Kidney glomerular epithelial cell (primary cell): Measurements from ENCODE around the gene PPP5C.
A peak's percentile ranks its signal among the peaks of the same experiment; 100 is the strongest.
"Not testable (repeated sequence)": the region's sequence is repeated elsewhere in the genome, so short reads cannot be mapped to it uniquely, and the experiment has no call there.

Experiments
- DNase-seq: peaks from one replicate; lab custom pipeline; 2025; lab: John Stamatoyannopoulos, UW

Gene PPP5C

GRCh38 chr19:46346821-46347571 is at the start of gene PPP5C:
PPP5C (plus strand) TSS chr19:46347087; CDS start chr19:46347097, 10 bp downstream.
- DNase-seq, result peak; percentile 67

- no peak for DNase-seq
Measured at GRCh38 chr19:46297700-46298478, 49.0 kb upstream of the PPP5C start.

DNA sequence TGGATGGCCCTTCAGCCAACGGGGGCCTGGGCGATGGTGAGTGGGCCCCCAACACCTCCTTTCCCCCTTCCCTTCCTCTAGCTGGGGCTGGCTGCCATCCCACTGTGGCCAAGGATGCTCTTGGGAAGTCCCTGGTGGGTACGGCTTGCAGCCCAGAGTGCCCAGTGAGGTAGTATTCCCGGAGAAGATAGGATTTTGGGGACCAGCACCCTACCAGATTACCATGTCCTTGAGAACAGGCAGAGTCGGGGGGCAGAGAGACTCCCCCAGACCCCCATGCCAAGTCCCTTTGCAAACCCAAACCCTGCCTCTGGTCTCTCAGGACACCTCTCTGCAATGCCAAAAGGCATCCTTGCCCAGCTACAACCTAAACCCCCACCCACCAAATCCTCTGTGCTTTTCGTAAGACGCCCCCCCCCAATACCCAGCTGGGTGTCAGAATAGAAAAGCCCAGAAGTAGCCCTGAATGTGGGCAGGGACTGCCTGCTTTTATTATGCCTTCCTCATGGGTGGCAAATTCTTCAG is 48.3 kb upstream of the PPP5C start:
- DNase-seq, result no peak

DNA sequence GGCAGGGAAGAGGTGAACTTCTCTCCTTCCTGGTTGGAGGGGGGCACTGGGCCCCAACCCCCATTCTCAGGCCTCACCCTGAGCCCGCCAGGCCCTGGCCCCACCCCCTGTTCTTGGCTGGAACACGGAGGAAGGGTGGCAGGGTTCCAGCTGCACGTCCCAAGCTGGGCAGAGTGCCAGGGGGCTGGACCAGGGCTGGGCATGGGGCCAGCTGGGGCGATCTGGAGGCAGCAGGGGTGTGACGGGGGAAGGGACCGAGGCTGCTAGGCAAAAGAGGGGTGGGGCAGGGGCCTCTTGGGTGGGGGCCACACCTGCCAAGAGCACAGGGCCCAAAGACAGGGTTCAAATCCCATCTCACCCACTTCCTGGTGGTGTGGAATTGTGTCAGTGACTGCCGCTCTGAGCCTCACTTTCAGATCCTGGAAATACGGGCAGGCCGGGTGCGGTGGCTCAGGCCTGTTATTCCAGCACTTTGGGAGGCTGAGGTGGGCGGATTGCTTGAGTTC is 47.8 kb upstream of the PPP5C start:
- peak; percentile 58 for DNase-seq

GRCh38 chr19:46299695-46300094 is 47.2 kb upstream of the PPP5C start:
- DNase-seq, result no peak

DNA sequence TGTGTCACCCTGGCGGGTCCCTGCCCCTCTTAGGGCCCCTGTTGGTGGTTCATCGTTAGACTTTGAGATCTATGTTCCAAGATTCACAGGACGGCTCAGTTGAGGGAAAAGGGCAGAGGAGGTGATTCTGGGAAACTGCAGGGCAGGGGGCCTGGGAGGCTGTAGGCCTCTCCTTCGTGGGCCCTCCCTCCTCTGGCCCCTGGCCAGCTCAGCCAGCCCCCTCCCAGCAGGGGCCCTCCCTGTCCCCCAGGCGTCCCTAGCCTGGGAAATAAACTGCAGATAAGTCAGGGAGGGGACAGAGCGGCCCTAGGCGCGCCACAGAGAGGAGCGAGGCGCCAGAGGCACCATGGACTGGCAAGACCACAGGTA is 43.6 kb upstream of the PPP5C start:
- DNase-seq, result no peak

GRCh38 chr19:46303691-46304397 is 43.0 kb upstream of the PPP5C start:
- DNase-seq, result no peak

DNA sequence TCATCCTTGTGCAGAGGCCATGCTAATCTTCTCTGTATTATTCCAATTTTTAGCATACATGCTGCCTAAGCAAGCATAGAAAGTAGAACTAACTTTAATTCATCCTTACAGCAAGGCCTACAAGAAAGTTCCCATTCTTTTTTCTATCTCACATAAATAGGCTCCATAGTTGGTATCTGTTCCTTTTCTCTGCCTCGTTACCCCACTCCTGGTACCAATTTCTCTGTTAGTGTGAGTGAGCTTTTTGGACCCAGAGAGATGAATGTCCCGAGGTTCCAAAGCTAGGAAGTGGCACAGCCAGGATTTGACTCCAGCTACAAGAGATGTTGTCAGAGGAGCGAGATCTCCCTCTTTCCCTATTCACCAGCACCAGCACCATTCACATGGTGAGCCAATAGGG is 40.4 kb upstream of the PPP5C start:
- DNase-seq, result no peak

GRCh38 chr19:46308510-46308909 is 38.4 kb upstream of the PPP5C start:
- no peak for DNase-seq

GRCh38 chr19:46309056-46309455 is 37.8 kb upstream of the PPP5C start:
- DNase-seq, result no peak

DNA sequence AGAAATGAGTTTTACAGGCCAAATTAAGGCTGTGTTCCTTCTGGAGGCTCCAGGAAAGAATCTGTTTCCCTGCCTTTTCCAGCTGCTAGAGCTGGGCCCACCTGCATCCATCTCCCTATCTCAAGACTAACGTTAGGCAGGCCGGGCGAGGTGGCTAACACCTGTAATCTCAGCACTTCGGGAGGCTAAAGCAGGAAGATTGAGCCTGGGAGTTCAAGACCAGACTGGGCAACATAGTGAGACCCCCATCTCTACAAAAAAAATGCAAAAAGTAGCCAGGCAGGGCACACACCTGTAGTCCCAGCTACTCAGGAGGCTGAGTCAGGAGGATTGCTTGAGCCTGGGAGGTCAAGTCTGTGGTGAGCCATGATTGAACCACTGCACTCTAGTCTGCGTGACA is 35.4 kb upstream of the PPP5C start:
- no peak for DNase-seq

GRCh38 chr19:46313540-46314469 is 33.1 kb upstream of the PPP5C start:
- DNase-seq, result not testable (repeated sequence)

DNA sequence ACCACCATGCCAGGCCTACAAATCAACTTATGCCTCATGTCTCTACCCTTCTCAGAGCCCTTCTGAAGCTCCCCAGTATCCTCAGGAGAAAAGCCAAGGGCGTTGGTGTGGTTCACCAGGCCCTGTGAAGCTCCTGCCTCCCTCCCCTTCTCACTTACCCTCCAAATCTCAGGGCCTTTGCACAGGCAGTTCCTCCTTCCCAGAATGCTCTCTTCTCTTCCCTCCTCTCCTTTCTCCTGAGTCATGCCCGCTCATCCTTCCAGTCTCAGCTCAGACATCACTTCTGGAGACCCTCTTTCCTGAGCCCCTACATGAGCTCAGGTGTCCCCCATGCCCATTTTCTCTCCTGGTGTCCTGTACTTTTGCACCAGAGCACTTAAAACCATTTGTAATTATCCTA is 29.5 kb upstream of the PPP5C start:
- no peak for DNase-seq

GRCh38 chr19:46319613-46320012 is 27.3 kb upstream of the PPP5C start:
- no peak for DNase-seq

GRCh38 chr19:46320559-46320958 is 26.3 kb upstream of the PPP5C start:
- DNase-seq, result no peak

- no peak for DNase-seq
Measured at GRCh38 chr19:46321653-46322052, 25.2 kb upstream of the PPP5C start.

DNA sequence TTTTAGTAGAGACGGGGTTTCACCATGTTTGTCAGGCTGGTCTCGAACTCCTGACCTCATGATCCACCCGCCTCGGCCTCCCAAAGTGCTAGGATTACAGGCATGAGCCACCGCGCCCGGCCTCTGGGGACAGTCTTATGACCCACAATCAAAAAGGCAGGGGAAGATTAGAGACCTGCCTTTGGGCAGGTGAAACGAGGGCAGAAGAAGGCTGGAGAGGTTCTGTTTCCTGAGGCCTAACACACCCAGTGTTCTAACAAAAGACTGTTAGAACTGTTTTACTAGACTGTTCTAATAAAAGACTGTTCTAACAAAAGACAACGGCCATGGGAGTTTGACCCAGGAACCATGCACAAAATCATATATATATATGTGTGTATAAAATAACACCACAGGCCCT is 23.7 kb upstream of the PPP5C start:
- DNase-seq, result not testable (repeated sequence)

DNA sequence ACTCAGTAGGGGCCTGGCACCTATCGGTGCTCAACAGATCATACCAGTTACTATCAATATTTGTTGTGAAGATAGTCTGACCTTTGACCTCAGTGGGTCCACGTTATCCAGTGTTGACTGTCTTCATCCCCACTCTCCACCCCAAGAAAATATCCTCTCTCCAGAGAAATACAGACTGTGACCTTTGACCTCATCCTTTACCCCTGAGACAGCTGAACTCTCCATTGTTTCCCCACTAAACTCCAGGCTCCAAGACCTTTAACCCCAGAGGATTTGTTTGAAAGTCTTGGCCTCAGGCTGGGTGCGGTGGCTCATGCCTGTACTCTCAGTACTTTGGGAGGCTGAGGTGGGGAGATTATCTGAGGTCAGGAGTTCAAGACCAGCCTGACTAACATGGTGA is 22.6 kb upstream of the PPP5C start:
- no peak for DNase-seq

- no peak for DNase-seq
Measured at GRCh38 chr19:46326608-46327007, 20.3 kb upstream of the PPP5C start.

GRCh38 chr19:46328079-46328478 is 18.8 kb upstream of the PPP5C start:
- peak; percentile 22 for DNase-seq

DNA sequence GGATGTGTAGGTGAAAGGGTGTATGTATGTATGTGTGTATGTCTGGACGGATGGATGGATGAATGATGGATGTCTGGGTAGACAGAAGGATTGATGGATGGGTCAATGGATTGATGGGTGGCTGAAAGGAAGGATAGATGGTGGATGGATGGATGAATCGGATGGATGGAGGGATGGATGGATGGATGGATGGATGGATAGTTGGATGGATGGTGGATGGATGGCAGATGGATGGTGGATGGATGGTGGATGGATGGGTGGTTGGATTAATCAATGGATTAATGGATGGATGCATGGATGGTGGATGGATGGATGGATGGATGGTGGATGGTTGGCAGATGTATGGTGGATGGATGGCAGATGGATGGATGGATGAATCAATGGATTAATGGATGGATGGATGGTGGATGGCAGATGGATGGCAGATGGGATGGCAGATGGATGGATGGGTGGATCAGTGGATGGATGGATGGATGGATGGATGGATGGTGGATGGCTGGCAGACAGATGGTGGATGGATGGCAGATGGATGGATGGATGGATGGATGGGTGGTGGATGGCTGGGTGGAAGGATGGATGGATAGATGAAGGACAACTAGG is 16.5 kb upstream of the PPP5C start:
- no peak for DNase-seq
